HepG2 (cell line): ENCODE results near the gene FAM9C. TPM values are rescaled to one million over a fixed set of nuclear protein-coding genes. Genes with fewer than 3 reads are reported as not detected.

Experiments
- ATAC-seq: fragments of 200-7000 bp; cut with Tn5 transposase; 3 replicates; pipeline ENCODE4 v1.9.1; 2020; ENCODE audit warnings: mild to moderate bottlenecking, moderate library complexity
- BruUV-seq: library from RNA; stranded (reverse); fragments of 400-500 nt; replicated peaks from 2 replicates; lab custom pipeline; 2021; lab: Mats Ljungman, UMichigan
- CTCF ChIA-PET: fragments of 300-600 bp; formaldehyde crosslinking; extraction: SDS; loops from one replicate; lab custom pipeline; 2021; ENCODE audit warnings: low total read pairs, inconsistent platforms, low intra/inter-chr PET ratio; lab: Yijun Ruan, JAX
- POLR2A ChIA-PET: fragments of 350-600 bp; sonication (Branson Sonifier 250); formaldehyde crosslinking; loops from one replicate; lab custom pipeline; 2020; ENCODE audit warnings: antibody characterized with exemption, inconsistent platforms; lab: Yijun Ruan, JAX
- DNase-seq: peaks from one replicate; pipeline ENCODE4 v3.0.0-alpha.2; 2015; ENCODE audit warnings: low spot score
- FAIRE-seq: peaks from 3 replicates; lab custom pipeline; 2011; peaks lifted over from hg19 to GRCh38; lab: Jason Lieb, UNC
- H2AFZ ChIP-seq: one replicate; pipeline ENCODE4 v1.6.1; 2011; ENCODE audit warnings: low read length, inconsistent platforms
- H3K27ac ChIP-seq: fragments of 300-600 bp; 3 replicates; pipeline ENCODE4 v1.8.0; 2011; ENCODE audit warnings: mixed run types, mild to moderate bottlenecking, mixed read lengths, low read length, inconsistent platforms; ENCODE audit not compliant: insufficient read depth; ENCODE audit errors: extremely low read length
- H3K27me3 ChIP-seq, 2 experiments: fragments of 200-600 bp in 1 of 2; 2 replicates in 1 of 2; 3 replicates in 1 of 2; pipeline versions ENCODE4 v1.6.0 to v1.8.0; 2011; ENCODE audit warnings: low read length in 2 of 2, mild to moderate bottlenecking in 2 of 2, moderate library complexity in 2 of 2, inconsistent platforms in 1 of 2; ENCODE audit not compliant: insufficient read depth in 2 of 2, control insufficient read depth in 1 of 2
- H3K36me3 ChIP-seq, 2 experiments: fragments of 200-600 bp in 1 of 2; replicated peaks in 1 of 2; 2 replicates in 1 of 2; 3 replicates in 1 of 2; pipeline versions ENCODE4 v1.5.1 to v1.8.0; 2011; ENCODE audit warnings: low read length in 2 of 2, inconsistent platforms in 1 of 2; ENCODE audit not compliant: insufficient read depth in 2 of 2, control insufficient read depth in 1 of 2
- H3K4me1 ChIP-seq: 2 replicates; pipeline ENCODE4 v1.5.1; 2012; ENCODE audit warnings: low read length, inconsistent platforms; ENCODE audit not compliant: insufficient read depth
- H3K4me2 ChIP-seq: 2 replicates; pipeline ENCODE4 v1.6.0; 2011; ENCODE audit warnings: low read depth, low read length, inconsistent platforms
- H3K4me3 ChIP-seq, 3 experiments: fragments of 200-600 bp in 1 of 3; sonication (generic), shearing (Covaris generic) in 1 of 3; replicated peaks in 1 of 3; 2 replicates each; pipeline ENCODE4 v1.5.1; 2011 to 2016; ENCODE audit warnings: low read length in 3 of 3, inconsistent platforms in 2 of 3, low read depth in 2 of 3, mild to moderate bottlenecking in 2 of 3, control low read depth in 1 of 3, mixed read lengths in 1 of 3; ENCODE audit not compliant: insufficient read depth in 1 of 3
- H3K79me2 ChIP-seq: one replicate; pipeline ENCODE4 v1.6.1; 2011; ENCODE audit warnings: low read length, inconsistent platforms; ENCODE audit not compliant: insufficient read depth
- H3K9ac ChIP-seq: 2 replicates; pipeline ENCODE4 v1.6.0; 2011; ENCODE audit warnings: mild to moderate bottlenecking, low read depth, low read length, inconsistent platforms; ENCODE audit not compliant: insufficient read depth
- H3K9me3 ChIP-seq: 2 replicates; pipeline ENCODE4 v1.5.1; 2012; ENCODE audit warnings: mild to moderate bottlenecking, low read length
- H4K20me1 ChIP-seq: 2 replicates; pipeline ENCODE4 v1.6.0; 2011; ENCODE audit warnings: inconsistent platforms, mild to moderate bottlenecking, low read length, moderate library complexity; ENCODE audit not compliant: insufficient read depth
- CAMTA2 ChIP-seq: sonication (generic); formaldehyde crosslinking; IDR thresholded peaks from 2 replicates; pipeline ENCODE4 v1.4.0; 2020; ENCODE audit warnings: mild to moderate bottlenecking, missing genetic modification reagents, borderline replicate concordance
- GATA4 ChIP-seq: sonication (generic); IDR thresholded peaks from 2 replicates; pipeline ENCODE4 v1.6.1; 2016; ENCODE audit warnings: antibody characterized with exemption, low read depth, borderline replicate concordance
- HMGXB4 ChIP-seq, 2 experiments: sonication (generic) in 1 of 2; formaldehyde crosslinking in 1 of 2; IDR thresholded peaks; 2 replicates each; pipeline versions ENCODE4 v1.4.0 to v1.6.1; 2018 to 2020; ENCODE audit warnings: missing genetic modification reagents in 2 of 2, borderline replicate concordance in 1 of 2, low read depth in 1 of 2, mild to moderate bottlenecking in 1 of 2, missing biosample characterization in 1 of 2
- POLR2G ChIP-seq: fragments of 200-400 bp; formaldehyde crosslinking; IDR thresholded peaks from 2 replicates; pipeline ENCODE4 v1.6.1; 2018; ENCODE audit warnings: mild to moderate bottlenecking, low read depth, low read length, moderate library complexity
- SNRNP70 ChIP-seq: fragments of 200-400 bp; formaldehyde crosslinking; IDR thresholded peaks from 2 replicates; pipeline ENCODE4 v1.6.1; 2017; ENCODE audit warnings: mild to moderate bottlenecking, low read depth, low read length, moderate library complexity
- SOX5 ChIP-seq: IDR thresholded peaks from 2 replicates; pipeline ENCODE4 v1.6.1; 2016; ENCODE audit warnings: borderline replicate concordance
- SSRP1 ChIP-seq: IDR thresholded peaks from 2 replicates; pipeline ENCODE4 v1.6.1; 2016; ENCODE audit warnings: control low read depth
- TAF15 ChIP-seq: fragments of 200-400 bp; formaldehyde crosslinking; IDR thresholded peaks from one replicate; pipeline ENCODE4 v1.6.1; 2018; ENCODE audit warnings: mild to moderate bottlenecking, low read depth, low read length; ENCODE audit not compliant: poor library complexity, severe bottlenecking
- ZBTB2 ChIP-seq: sonication (generic); formaldehyde crosslinking; IDR thresholded peaks from 2 replicates; pipeline ENCODE4 v1.8.0; 2022; ENCODE audit warnings: low read depth, missing genetic modification reagents
- ZBTB37 ChIP-seq: sonication (generic); formaldehyde crosslinking; IDR thresholded peaks from 2 replicates; pipeline ENCODE4 v1.4.0; 2020; ENCODE audit warnings: mild to moderate bottlenecking, missing genetic modification reagents
- ZBTB43 ChIP-seq: sonication (generic); formaldehyde crosslinking; conservative IDR thresholded peaks from 2 replicates; pipeline ENCODE4 v1.4.0; 2020; ENCODE audit warnings: missing genetic modification reagents
- ZNF34 ChIP-seq: sonication (generic); formaldehyde crosslinking; IDR thresholded peaks from 2 replicates; pipeline ENCODE4 v1.4.0; 2020; ENCODE audit warnings: mild to moderate bottlenecking, missing genetic modification reagents, borderline replicate concordance
- ZNF512 ChIP-seq: sonication (generic); formaldehyde crosslinking; IDR thresholded peaks from 2 replicates; pipeline ENCODE4 v1.4.0; 2020; ENCODE audit warnings: mild to moderate bottlenecking, missing genetic modification reagents
- ZSCAN31 ChIP-seq: sonication (generic); formaldehyde crosslinking; IDR thresholded peaks from 2 replicates; pipeline ENCODE4 v1.5.0; 2020; ENCODE audit warnings: low read depth, mild to moderate bottlenecking, missing genetic modification reagents
- WGBS: methylation state at CpG from one replicate; pipeline ENCODE4 v1.1.6; 2017; ENCODE audit warnings: low lambda C conversion rate; 5-methylcytosine and 5-hydroxymethylcytosine counted together
- in situ Hi-C: cut with HindIII; loops from 2 replicates; pipeline ENCODE4 v1.10.0; 2017; ENCODE audit warnings: low pct_unique_long_range_greater_than_20kb; ENCODE audit not compliant: extremely low pct_ligation_motif_present
- intact Hi-C: fragments of 100-400 bp; cut with micrococcal nuclease; formaldehyde crosslinking; loops from one replicate; pipeline ENCODE4 v1.10.0; 2022; ENCODE audit not compliant: unreplicated experiment
- polyA plus RNA-seq, 8 experiments: library from polyadenylated mRNA; depleted of rRNA in 3 of 8; stranded (reverse) in 7 of 8; unstranded in 1 of 8; fragments of >200 nt; fragmentation: Illumina TruSeq in 4 of 8; extraction: Trizol in 4 of 8; gene quantifications; 2 replicates each; pipeline versions ENCODE4 v1.2.1 to v1.2.3, GENCODE V29; 2011 to 2016; ENCODE audit warnings: low read depth in 4 of 8, missing spikeins in 1 of 8, mixed read lengths in 1 of 8; ENCODE audit not compliant: insufficient read depth in 1 of 8
- total RNA-seq, 5 experiments: library from RNA; depleted of rRNA; stranded (reverse); fragments of >200 nt; fragmentation: Illumina TruSeq; extraction: Trizol; gene quantifications; 2 replicates each; pipeline ENCODE4 v1.2.3, GENCODE V29; 2016; ENCODE audit warnings: low read depth in 1 of 5

FAM9C gene
- total and polyA plus RNA-seq, 2 of the 13 experiments (the other 11 are each of a cell fraction or from before 2014, with no cell fraction given): not detected

- no peak for TF ChIP-seq POLR2G
- TF ChIP-seq ZNF512 (CRISPR knock-in tag): no peak
- TF ChIP-seq SOX5 (CRISPR knock-in tag): no peak
- TF ChIP-seq, all 625 proteins: peak for 0
Measured at GRCh38 chrX:13023979-13024378, 20.4 kb downstream of the FAM9C start (continued).

- Histone ChIP-seq H3K9me3 (no peaks in the 10 kb centered on the region), H3K9ac (no peak overlapping the region), H2AFZ (no peak overlapping the region), H3K4me1 (peaks cover 2% of the 10 kb centered on the region), H4K20me1 (no peaks in the 10 kb centered on the region), H3K79me2 (no peaks in the 10 kb centered on the region), H3K4me2 (no peak overlapping the region), H3K27me3 (no peaks in the 10 kb centered on the region), H3K4me3 (no peak overlapping the region)
- FAIRE-seq (no peak), DNase-seq (no peak), ATAC-seq (no peak)
- ChIA-PET CTCF (no interaction called here), POLR2A (no interaction called here)
- WGBS: 72% methylated on average over 3 of the region's 3 CpGs
- intact Hi-C loops: no loop called here
- no TSS peak for BruUV-seq
- in situ Hi-C loops: no loop called here
- TF ChIP-seq CAMTA2 (CRISPR knock-in tag) (no peak), HMGXB4 (CRISPR knock-in tag; IDR thresholded peaks at IDR 0.05; ENCODE audit: borderline replicate concordance in 1 of 2, low read depth in 1 of 2) (no peak), TAF15 (no peak), GATA4 (no peak), SSRP1 (CRISPR knock-in tag) (no peak), ZSCAN31 (no peak), ZBTB2 (CRISPR knock-in tag) (no peak), SNRNP70 (no peak), ZBTB37 (CRISPR knock-in tag) (no peak), ZBTB43 (no peak), ZNF34 (CRISPR knock-in tag) (no peak)
- TF ChIP-seq, all 625 proteins: peak for 0
- Histone ChIP-seq H3K36me3 (no peaks in the 10 kb centered on the region), H3K27ac (no peak overlapping the region)
Measured at GRCh38 chrX:13023567-13023966, 20.9 kb downstream of the FAM9C start.
